Epithelial cell of esophagus (primary cell): ENCODE results near the gene HDHD5.

Source experiments
- DNase-seq: peaks from one replicate; pipeline ENCODE4 v3.0.0; 2010; ENCODE audit warnings: low read depth
- H3K4me3 ChIP-seq: 2 replicates; pipeline ENCODE4 v1.5.1; 2011; ENCODE audit warnings: mild to moderate bottlenecking, low read length, control low read depth
- TF ChIP-seq, protein P1 (sequence below): IDR thresholded peaks from 2 replicates; pipeline ENCODE4 v1.5.1; 2011; ENCODE audit warnings: low read depth, mild to moderate bottlenecking, low read length, control low read depth, inconsistent platforms; ENCODE audit not compliant: insufficient read depth; ENCODE audit errors: missing control alignments

The HDHD5 gene

DNA sequence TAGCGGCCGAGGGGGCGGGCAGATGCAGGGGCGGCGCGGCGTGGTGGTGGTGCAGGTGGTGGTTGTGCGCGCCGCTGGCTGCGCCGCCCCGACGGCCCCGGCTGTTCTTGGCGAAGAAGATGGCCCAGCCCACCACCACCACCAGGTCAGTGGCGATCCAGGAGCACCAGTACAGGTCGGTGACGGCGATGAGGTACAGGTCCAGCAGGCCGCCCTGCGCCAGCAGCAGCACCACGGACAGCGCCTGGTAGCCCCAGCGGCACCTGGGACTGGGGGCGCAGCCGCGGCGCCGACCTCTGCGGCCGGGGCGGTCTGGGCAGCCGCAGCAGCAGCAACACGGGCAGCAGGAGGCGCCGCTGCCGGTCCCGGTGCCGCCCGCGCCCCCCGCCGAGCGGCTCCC is 38.8 kb downstream of the HDHD5 start:
- TF ChIP-seq, protein P1, sequence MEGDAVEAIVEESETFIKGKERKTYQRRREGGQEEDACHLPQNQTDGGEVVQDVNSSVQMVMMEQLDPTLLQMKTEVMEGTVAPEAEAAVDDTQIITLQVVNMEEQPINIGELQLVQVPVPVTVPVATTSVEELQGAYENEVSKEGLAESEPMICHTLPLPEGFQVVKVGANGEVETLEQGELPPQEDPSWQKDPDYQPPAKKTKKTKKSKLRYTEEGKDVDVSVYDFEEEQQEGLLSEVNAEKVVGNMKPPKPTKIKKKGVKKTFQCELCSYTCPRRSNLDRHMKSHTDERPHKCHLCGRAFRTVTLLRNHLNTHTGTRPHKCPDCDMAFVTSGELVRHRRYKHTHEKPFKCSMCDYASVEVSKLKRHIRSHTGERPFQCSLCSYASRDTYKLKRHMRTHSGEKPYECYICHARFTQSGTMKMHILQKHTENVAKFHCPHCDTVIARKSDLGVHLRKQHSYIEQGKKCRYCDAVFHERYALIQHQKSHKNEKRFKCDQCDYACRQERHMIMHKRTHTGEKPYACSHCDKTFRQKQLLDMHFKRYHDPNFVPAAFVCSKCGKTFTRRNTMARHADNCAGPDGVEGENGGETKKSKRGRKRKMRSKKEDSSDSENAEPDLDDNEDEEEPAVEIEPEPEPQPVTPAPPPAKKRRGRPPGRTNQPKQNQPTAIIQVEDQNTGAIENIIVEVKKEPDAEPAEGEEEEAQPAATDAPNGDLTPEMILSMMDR = no peak
- DNase-seq = peak; percentile 57
- H3K4me3 ChIP-seq = no peak overlapping the region

DNA sequence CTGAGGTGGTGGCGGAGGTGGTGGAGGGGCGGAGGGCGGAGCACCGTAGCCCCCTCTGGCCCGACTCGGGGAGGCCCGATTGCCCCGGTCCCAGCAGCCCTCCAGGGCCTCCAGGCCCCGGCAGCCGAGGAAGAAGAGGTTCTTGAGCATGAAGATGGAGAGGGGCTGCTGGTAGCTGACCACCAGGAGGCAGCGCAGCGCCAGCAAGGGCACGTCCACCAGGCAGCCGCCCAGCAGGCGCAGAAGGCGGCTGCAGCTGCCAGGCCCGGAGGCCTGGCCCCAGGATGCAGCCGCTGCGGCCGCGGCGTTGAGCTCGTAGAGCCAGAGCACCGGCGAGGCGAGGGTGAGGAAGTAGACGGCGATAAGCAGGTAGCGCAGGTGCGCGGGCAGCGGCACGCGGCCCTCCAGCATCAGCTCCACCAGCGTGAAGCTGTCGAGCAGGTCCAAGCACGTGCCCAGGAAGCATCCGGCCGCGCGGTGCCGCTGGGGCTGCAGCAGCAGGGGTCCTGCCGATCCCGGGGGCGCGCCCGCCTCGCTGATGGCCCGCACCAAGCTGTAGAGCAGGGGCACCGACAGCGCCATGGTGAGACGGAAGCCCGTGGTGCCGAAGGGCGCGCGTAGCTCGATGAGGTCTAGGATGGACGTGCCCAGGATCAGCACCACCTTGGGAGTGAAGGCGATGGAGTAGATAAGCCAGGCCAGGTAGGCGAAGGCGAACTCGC is 39.4 kb downstream of the HDHD5 start:
- TF ChIP-seq, protein P1 = no peak
- H3K4me3 ChIP-seq = no peak overlapping the region
- no peak for DNase-seq

DNA sequence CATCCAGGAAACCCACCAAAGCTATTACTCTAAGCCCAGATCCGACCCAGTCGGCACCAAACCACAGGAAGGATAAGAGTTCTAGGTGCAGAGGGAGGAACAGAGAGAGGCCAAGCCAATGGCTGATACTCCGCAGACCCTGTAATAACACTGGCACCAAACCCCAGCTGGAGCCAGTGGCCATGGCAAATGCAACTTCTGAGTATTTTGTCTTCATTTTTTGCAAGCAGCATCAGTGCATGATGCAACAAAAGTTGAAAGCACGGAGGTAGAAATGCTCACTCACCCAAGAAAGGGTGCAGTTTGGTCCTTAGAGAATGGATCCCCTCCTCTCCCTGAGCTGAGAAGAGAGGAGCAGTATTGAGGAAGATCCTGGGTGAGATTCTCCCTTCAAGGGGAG is 40.7 kb downstream of the HDHD5 start:
- H3K4me3 ChIP-seq = no peak overlapping the region
- TF ChIP-seq, protein P1 = no peak
- DNase-seq = no peak

DNA sequence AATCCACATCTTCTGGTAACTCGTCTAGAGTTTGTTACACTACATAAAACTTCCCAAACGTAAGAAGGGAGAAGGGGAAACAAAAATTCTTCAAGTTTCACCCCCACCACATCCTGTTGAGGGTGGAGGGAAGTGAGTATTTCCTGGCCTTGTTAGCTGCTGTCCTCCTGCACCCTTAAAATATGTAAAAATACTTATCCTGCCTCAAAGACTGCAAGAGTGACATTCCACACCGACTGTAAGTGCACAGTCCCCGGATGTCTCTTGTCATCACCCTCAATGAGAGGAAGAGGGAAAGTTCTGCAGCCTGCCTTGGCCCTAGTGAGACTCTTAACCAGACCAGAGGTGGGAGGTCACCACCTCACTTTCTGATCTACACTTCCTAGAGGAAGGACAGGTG is 41.2 kb downstream of the HDHD5 start:
- TF ChIP-seq, protein P1 = no peak
- no peak for DNase-seq
- no peak overlapping the region for H3K4me3 ChIP-seq

DNA sequence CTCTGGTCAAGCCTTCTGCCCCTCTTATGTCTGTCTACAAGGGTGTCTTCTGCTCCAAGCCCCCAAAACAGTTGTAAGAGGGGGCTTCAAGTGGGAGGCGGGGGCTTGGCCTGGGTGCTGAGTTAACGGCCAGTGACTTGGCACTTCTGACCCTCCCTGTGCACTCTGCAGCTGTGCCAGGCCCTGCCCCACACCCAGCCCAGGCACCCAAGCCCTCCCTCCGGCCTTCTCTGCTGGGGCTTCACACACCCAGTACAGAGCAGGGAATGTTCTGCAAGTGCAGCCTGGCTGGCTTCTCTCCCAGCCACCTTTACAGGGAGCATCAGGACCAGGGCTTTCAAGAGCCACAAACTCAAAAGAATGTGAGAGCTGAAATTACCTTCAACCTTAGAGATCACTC is 41.7 kb downstream of the HDHD5 start:
- TF ChIP-seq, protein P1 = no peak
- no peak for DNase-seq
- no peak overlapping the region for H3K4me3 ChIP-seq

DNA sequence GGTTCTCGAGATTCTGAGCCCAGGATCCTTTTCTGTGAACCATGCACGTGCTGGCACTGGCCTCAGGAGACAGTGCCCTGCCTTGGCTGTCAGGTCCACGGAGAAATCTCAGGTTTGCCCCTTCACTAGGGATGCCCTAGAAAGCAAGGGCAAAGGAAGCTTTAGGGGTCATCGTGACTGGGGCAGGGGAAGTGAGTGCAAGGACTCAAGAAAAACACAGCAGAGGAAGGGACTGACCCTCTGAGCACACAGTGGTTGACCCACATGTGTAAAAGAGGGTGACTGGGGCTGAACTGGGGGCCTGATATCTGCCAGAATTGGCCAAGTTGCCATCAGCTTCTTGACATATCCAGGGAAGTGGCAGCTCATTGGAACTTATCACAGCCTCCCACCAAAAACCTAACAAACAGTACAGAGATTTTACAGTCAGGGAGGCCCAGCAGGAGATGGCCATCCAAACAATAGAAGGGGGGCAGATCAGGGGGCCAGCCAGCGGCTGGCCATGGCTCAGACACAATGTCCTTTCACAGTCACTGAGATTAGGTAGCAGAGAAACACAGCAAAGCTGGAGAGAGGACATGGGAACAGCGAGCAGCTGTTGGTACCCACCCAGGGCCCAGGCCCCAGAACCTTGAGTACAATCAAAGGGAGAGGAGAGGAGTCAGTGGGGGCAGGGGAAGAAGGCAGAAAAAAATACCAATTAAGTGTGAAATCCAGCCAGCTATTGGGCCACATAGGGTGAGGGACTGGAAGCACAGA is 42.3 kb downstream of the HDHD5 start:
- DNase-seq = no peak
- no peak overlapping the region for H3K4me3 ChIP-seq
- TF ChIP-seq, protein P1 = no peak
